DND-41 (cell line): ENCODE measurements around the gene COL2A1.

Source experiments
- ATAC-seq: fragments of 200-7000 bp; cut with Tn5 transposase; 3 replicates; pipeline ENCODE4 v1.9.1; 2021; ENCODE audit warnings: low read depth; ENCODE audit not compliant: insufficient read depth
- DNase-seq: peaks from one replicate; pipeline ENCODE4 v3.0.0-alpha.2; 2020
- H2AFZ ChIP-seq: 2 replicates; pipeline ENCODE4 v1.6.0; 2012; ENCODE audit warnings: low read depth, low read length
- H3K27ac ChIP-seq: 2 replicates; pipeline ENCODE4 v1.5.1; 2012; ENCODE audit warnings: low read length, inconsistent platforms
- H3K27me3 ChIP-seq: fragments of 200-600 bp; sonication (generic); 2 replicates; pipeline ENCODE4 v1.6.0; 2012; ENCODE audit warnings: low read length, mild to moderate bottlenecking, inconsistent platforms; ENCODE audit not compliant: insufficient read depth, poor library complexity
- H3K36me3 ChIP-seq: 2 replicates; pipeline ENCODE4 v1.5.1; 2012; ENCODE audit warnings: low read length, inconsistent platforms; ENCODE audit not compliant: insufficient read depth
- H3K4me1 ChIP-seq: 2 replicates; pipeline ENCODE4 v1.5.1; 2012; ENCODE audit warnings: mild to moderate bottlenecking, low read length; ENCODE audit not compliant: insufficient read depth
- H3K4me2 ChIP-seq: 2 replicates; pipeline ENCODE4 v1.6.0; 2012; ENCODE audit warnings: mild to moderate bottlenecking, moderate library complexity, low read length, inconsistent platforms; ENCODE audit not compliant: insufficient read depth
- H3K4me3 ChIP-seq, 2 experiments: fragments of 200-600 bp in 1 of 2; shearing (Covaris generic) in 1 of 2; 2 replicates each; pipeline ENCODE4 v1.5.1; 2012 to 2016; ENCODE audit warnings: inconsistent platforms in 2 of 2, low read length in 2 of 2, mild to moderate bottlenecking in 2 of 2, low read depth in 1 of 2, moderate library complexity in 1 of 2
- H3K79me2 ChIP-seq: 2 replicates; pipeline ENCODE4 v1.6.0; 2012; ENCODE audit warnings: low read length, inconsistent platforms; ENCODE audit not compliant: insufficient read depth
- H3K9ac ChIP-seq: 2 replicates; pipeline ENCODE4 v1.6.0; 2012; ENCODE audit warnings: low read depth, mild to moderate bottlenecking, inconsistent platforms, low read length, moderate library complexity
- H3K9me3 ChIP-seq: 2 replicates; pipeline ENCODE4 v1.5.1; 2012; ENCODE audit warnings: low read length, moderate library complexity, mild to moderate bottlenecking, inconsistent platforms; ENCODE audit not compliant: insufficient read depth, severe bottlenecking
- H4K20me1 ChIP-seq: 2 replicates; pipeline ENCODE4 v1.6.0; 2012; ENCODE audit warnings: low read length; ENCODE audit not compliant: insufficient read depth
- EZH2 ChIP-seq: IDR thresholded peaks from 3 replicates; pipeline ENCODE4 v1.6.1; 2012; ENCODE audit warnings: borderline replicate concordance, low read depth, mild to moderate bottlenecking, moderate library complexity, low read length, inconsistent platforms; ENCODE audit not compliant: severe bottlenecking
- TF ChIP-seq, protein P1 (sequence below): IDR thresholded peaks from 2 replicates; pipeline ENCODE4 v1.5.1; 2012; ENCODE audit warnings: borderline replicate concordance, low read length, moderate library complexity, mild to moderate bottlenecking; ENCODE audit not compliant: poor library complexity, severe bottlenecking; ENCODE audit errors: extremely low read depth

The COL2A1 gene

DNA sequence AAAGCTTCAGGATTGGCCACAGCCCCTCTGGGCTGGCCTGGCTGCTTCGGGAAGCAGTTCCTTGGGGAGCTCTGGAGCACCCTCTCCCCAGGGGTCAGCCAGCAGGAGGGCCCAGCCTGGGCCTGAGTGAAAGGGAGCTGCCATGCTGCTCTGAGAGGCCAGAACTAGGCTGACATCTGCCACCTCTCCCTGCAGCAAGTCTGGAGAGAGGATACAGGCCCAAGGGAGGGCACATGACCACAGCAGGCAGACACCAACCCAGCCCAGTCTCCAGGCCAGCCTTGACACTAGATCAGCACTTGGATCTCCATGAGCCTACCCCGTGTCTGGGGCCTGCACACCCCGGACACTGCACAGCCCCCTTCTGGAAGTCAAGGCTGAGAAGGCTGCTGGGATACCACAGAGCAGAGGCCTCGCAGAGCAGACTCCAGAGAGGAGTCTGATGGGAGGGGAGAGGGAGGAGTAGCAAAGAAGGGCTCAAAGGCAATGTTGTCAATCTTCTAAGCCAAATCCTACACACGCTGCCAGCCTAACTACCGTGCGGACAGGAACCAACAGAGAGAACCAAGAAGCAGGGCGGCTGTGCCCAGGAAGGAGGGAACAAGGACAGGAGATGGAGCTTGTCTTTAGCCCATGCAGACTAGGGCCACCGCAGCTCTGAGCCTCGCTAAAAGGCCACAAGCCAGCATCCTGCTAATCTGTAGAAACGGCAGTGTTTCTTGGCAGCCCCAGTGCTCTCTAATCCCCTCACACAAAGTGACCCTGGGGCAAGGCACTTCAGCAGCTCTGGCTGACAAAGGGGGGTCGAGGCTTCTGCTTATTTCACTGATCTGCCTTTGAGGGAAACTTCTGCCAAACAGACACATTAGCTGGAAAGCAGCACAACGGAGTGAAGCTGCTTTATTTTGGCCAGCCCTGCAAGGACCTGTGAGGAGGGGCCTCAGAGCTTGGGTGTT is 12.9 kb downstream of the COL2A1 start:
- peaks cover 24% of the 10 kb centered on the region for H3K4me1 ChIP-seq
- DNase-seq = no peak
- no peak overlapping the region; the same call in 1 of the 2 replicates for H3K4me2 ChIP-seq
- no peak for ATAC-seq
- no peak overlapping the region for H3K27ac ChIP-seq
- H3K27me3 ChIP-seq = peaks cover 17% of the 10 kb centered on the region
- no peaks in the 10 kb centered on the region for H3K79me2 ChIP-seq
- H3K9ac ChIP-seq = no peak overlapping the region
- no peak overlapping the region for H2AFZ ChIP-seq
- H3K36me3 ChIP-seq = no peaks in the 10 kb centered on the region
- H3K9me3 ChIP-seq = no peaks in the 10 kb centered on the region
- no peak overlapping the region for H3K4me3 ChIP-seq
- TF ChIP-seq, protein P1, sequence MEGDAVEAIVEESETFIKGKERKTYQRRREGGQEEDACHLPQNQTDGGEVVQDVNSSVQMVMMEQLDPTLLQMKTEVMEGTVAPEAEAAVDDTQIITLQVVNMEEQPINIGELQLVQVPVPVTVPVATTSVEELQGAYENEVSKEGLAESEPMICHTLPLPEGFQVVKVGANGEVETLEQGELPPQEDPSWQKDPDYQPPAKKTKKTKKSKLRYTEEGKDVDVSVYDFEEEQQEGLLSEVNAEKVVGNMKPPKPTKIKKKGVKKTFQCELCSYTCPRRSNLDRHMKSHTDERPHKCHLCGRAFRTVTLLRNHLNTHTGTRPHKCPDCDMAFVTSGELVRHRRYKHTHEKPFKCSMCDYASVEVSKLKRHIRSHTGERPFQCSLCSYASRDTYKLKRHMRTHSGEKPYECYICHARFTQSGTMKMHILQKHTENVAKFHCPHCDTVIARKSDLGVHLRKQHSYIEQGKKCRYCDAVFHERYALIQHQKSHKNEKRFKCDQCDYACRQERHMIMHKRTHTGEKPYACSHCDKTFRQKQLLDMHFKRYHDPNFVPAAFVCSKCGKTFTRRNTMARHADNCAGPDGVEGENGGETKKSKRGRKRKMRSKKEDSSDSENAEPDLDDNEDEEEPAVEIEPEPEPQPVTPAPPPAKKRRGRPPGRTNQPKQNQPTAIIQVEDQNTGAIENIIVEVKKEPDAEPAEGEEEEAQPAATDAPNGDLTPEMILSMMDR = no peak
- no peak for TF ChIP-seq EZH2
- H4K20me1 ChIP-seq = peaks cover 19% of the 10 kb centered on the region

DNA sequence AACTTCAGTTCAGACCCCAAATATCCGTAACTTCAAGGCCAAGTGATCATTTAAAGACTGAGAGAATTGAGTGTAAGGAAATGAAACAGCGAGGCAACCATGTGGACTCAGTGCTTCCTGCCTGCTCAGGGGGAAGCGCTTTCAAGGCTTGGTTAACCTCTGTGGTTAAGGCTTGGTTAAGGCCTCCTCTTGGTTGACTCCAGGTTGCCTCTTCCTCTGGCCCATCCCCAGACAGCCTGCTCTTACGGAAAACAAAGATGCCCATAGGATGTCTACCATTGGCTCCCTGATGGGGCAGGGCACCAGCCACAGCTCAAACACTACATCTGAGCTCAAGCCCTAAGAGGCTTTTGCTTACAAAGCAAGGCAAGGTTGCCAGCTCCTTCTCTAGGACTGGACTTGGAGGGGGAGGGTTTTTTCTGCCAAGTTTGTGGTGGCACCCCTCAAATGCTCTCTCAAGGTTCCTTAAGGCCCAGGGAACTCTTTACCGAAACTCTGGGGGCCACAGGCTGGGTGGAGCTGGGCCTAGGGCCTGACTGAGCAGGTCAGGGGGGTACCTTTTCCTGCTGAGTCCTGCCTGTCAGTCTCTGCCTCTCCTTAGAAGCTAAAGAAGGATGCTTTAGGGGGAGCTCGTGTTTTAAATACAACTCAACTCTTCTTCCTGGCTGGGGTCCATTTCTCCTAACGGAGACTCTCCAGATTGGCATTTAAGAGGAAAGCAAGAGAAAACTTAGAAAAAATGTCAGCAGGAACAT is 13.7 kb downstream of the COL2A1 start:
- H3K27me3 ChIP-seq = peaks cover 12% of the 10 kb centered on the region
- H3K9ac ChIP-seq = no peak overlapping the region
- peaks cover 24% of the 10 kb centered on the region for H3K4me1 ChIP-seq
- no peaks in the 10 kb centered on the region for H3K9me3 ChIP-seq
- H3K79me2 ChIP-seq = no peaks in the 10 kb centered on the region
- no peaks in the 10 kb centered on the region for H3K36me3 ChIP-seq
- H2AFZ ChIP-seq = no peak overlapping the region
- H4K20me1 ChIP-seq = peaks cover 19% of the 10 kb centered on the region
- H3K4me3 ChIP-seq = no peak overlapping the region
- DNase-seq (peak; percentile 82), ATAC-seq (peak; percentile 99)
- H3K27ac ChIP-seq = no peak overlapping the region
- peak overlapping the region; percentile 21 for H3K4me2 ChIP-seq
- TF ChIP-seq, protein P1 = no peak
- no peak for TF ChIP-seq EZH2

DNA sequence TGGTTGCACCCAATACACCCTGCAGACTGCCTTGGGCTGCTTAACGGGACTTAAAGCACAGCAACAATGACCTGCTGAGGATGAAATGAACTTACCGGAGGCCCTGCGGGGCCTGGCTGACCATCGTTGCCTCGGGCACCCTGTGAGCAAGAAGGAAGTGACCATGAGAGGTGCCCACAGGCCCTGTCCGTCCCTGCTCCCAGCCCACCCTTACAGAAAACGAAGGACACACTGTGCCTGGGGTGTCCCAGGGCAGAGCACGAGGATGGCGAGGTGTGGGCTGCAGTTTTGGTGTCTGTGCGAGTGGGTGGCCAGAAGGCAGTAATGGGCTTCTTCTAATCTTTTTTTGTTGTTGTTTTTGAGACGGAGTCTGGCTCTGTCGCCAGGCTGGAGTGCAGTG is 14.6 kb downstream of the COL2A1 start:
- H3K4me1 ChIP-seq = peaks cover 24% of the 10 kb centered on the region
- no peak for DNase-seq
- no peak overlapping the region for H3K27ac ChIP-seq
- H3K79me2 ChIP-seq = no peaks in the 10 kb centered on the region
- no peak for ATAC-seq
- peaks cover 12% of the 10 kb centered on the region for H3K27me3 ChIP-seq
- H4K20me1 ChIP-seq = peaks cover 19% of the 10 kb centered on the region
- no peak overlapping the region for H2AFZ ChIP-seq
- TF ChIP-seq, protein P1 = no peak
- H3K36me3 ChIP-seq = no peaks in the 10 kb centered on the region
- no peak overlapping the region for H3K4me2 ChIP-seq
- no peak overlapping the region for H3K4me3 ChIP-seq
- no peak overlapping the region for H3K9ac ChIP-seq
- no peaks in the 10 kb centered on the region for H3K9me3 ChIP-seq
